ENCODE measurements around the gene NGFR.

GRCh38 chr17:49521471-49522356 lies 26.6 kb downstream of the NGFR start:
- TF ChIP-seq SIN3A (IDR thresholded peaks at IDR 0.05; ENCODE audit: borderline replicate concordance, low read depth, low read length) (no peak), TCF12 (IDR thresholded peaks at IDR 0.05) (no peak)
